ENCODE results near the gene SORCS2.

GRCh38 chr4:7712021-7712671 is 519.8 kb downstream of the SORCS2 start:
- TF ChIP-seq CTCF (conservative IDR thresholded peaks at IDR 0.05; ENCODE audit: low read depth, low read length) (no peak), RAD21 (IDR thresholded peaks at IDR 0.05; ENCODE audit: low read length) (no peak), POLR2A (IDR thresholded peaks at IDR 0.05; ENCODE audit: low read depth, low read length) (no peak), FOS (IDR thresholded peaks at IDR 0.05; ENCODE audit: low read depth, low read length) (no peak), USF2 (IDR thresholded peaks at IDR 0.05; ENCODE audit: low read depth, low read length) (no peak)
